ENCODE results near the gene PEX6.
"Not testable (repeated sequence)": the region's sequence is repeated elsewhere in the genome, so short reads cannot be mapped to it uniquely, and the experiment has no call there.

PEX6 gene

GRCh38 chr6:42978839-42979522 is at the start of gene PEX6:
TSS of gene PEX6 (minus strand) at chr6:42979181. CDS start at chr6:42979150, 31 bp downstream.
- peak; percentile 73 to 82 for DNase-seq (ENCODE audit: low read depth in 1 of 2, low spot score in 1 of 2)

- no peak for DNase-seq (ENCODE audit: low read depth in 1 of 2, low spot score in 1 of 2)
These were observed 47.4 kb upstream of the PEX6 start for GRCh38 chr6:43026365-43026764.

DNA sequence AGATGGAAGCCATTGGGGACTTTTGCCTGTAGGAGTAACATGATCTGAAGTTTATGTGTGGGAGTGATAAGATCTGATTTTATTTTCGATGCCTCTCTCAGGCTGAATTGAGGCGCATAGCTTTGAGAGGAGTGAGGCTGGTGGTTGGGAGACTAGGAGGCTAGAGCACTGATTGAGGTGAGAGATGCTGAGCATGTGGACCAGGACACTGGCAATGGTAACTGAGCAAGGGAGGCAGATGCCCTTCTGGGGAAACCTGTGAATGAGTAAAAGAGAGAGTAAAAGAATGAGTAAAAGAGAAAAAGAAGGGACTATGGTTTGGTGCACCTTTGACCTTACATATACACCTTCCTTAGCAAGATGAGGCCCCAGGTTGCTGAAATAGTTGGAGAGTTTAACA is 45.5 kb upstream of the PEX6 start:
- DNase-seq (ENCODE audit: low read depth in 1 of 2, low spot score in 1 of 2): no peak

DNA sequence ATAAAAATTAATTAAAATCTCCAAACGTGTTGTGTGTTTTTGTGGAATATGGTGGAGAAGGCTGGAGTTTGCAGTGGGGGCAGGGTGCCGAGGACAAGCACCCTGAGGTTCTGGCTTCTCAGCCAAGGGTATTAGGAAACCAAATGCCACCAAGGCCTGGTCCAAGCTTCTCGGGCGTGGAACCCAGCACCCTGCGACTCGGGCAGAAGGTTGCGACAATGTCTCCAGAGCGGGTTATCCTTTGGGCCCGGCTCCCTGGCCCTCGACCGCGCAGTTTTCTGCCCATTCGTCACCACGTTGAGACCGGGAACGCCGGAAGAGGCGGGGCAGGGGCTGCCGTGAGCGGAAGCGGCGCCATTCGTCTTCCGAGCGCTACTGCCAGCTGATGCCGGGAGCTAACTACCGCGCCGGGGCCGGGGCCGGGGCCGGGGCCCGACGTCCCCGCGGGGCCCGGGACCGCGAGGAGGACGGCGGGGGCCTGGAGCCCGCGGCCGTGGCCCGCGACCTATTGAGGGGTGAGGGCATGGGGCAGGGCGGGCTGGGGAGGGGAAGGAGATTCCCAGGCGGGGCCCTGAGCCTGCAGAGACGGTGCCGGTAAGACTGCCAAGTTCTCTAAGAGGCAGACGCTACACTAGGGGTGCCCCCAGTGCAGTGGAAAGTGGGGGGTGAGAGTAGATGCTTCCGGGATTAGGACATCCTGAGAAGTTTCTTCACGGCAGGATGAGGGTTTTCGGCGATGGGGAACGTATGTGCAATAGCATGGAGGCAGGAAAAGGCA is 42.5 kb upstream of the PEX6 start, which contains the start of gene RRP36:
TSS of gene RRP36 (plus strand) at position 354 of the 778 bp plus-strand sequence. CDS start at position 386, 32 bp downstream.
- peak; percentile 40 to 67 for DNase-seq (ENCODE audit: low read depth in 1 of 2, low spot score in 1 of 2)

- no peak for DNase-seq (ENCODE audit: low read depth in 1 of 2, low spot score in 1 of 2)
These were observed 41.9 kb upstream of the PEX6 start for GRCh38 chr6:43020847-43021246.

DNA sequence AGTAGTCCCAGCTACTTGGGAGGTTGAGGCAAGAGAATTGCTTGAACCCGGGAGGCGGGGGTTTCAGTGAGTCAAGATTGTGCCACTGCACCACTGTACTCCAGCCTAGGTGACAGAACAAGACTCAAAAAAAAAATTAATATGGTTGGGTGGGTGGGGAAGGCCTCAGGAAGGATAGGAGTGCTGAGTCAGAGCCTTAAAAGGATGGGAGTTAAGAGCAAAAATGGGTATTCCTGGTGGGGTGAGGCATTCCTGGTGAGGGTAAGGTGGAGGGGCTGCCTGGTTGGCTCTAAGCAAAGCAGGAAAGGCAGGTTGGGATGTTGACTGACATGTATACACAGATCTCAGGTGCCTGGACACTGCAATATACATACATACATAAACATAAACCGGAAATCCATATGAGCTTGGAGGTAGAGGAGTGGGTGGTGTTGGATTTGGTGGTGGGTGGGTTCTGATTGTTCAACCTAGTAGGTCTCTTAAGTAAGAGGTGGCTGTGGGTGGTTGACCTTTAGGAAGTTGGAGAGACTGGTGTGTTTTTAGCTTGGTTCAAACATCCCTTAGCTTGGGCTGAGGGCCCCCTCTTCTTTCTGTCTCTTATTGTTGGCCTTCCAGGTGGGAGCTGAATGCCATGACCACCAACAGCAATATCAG is 41.2 kb upstream of the PEX6 start:
- DNase-seq (ENCODE audit: low read depth in 1 of 2, low spot score in 1 of 2): no peak

GRCh38 chr6:43019152-43019551 is 40.2 kb upstream of the PEX6 start:
- no peak for DNase-seq (ENCODE audit: low read depth in 1 of 2, low spot score in 1 of 2)

GRCh38 chr6:43016943-43017334 is 38.0 kb upstream of the PEX6 start:
- DNase-seq (ENCODE audit: low read depth in 1 of 2, low spot score in 1 of 2): no peak

GRCh38 chr6:43016176-43016942 is 37.4 kb upstream of the PEX6 start:
- DNase-seq (ENCODE audit: low read depth in 1 of 2, low spot score in 1 of 2): no peak

GRCh38 chr6:43014434-43014909 is 35.5 kb upstream of the PEX6 start:
- DNase-seq (ENCODE audit: low read depth in 1 of 2, low spot score in 1 of 2): no peak

DNA sequence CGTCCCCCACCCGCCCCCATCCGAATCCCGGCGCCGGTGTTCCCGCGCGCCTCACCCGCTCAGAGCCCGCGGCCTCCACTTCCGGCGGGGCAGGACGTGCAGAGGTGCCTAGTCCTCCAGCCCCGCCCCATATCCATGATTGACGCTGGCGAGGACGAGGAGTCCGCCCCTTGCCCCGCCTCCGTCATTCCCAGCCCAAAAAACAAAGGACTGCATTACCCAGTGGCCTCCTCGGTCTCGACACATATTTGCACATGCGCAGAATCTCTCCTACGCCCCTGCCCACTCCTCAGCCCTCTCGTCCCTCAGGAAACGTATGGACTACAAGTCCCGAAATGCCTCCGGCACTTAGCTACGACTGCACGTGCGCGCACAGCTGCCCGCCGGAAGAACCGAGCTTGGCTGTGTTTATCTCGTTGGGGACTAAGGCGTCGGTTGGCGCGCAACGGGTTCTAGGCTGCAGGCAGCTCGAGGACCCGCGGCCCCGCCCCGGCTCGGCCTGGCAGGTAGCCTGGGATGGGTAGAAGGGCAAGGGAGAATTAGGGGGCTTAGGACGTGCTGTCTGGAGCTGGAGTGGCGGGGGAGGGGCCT is 35.0 kb upstream of the PEX6 start, which contains the start of the genes KLHDC3 and MEA1:
TSS of gene KLHDC3 (plus strand) at position 407 of the 591 bp plus-strand sequence. CDS start 2,944 bp downstream, outside the sequence.
TSS of gene MEA1 (minus strand) at position 104 of the 591 bp plus-strand sequence. CDS start 133 bp downstream, outside the sequence.
- peak; percentile 96 to 97 for DNase-seq (ENCODE audit: low read depth in 1 of 2, low spot score in 1 of 2)

- DNase-seq (ENCODE audit: low read depth in 1 of 2, low spot score in 1 of 2): no peak
These were observed 34.3 kb upstream of the PEX6 start for GRCh38 chr6:43013097-43013842.

- no peak for DNase-seq (ENCODE audit: low read depth in 1 of 2, low spot score in 1 of 2)
These were observed 33.4 kb upstream of the PEX6 start for GRCh38 chr6:43012364-43012763.

- no peak for DNase-seq (ENCODE audit: low read depth in 1 of 2, low spot score in 1 of 2)
These were observed 32.2 kb upstream of the PEX6 start for GRCh38 chr6:43011207-43011606.

GRCh38 chr6:43009124-43009523 is 30.1 kb upstream of the PEX6 start:
- no peak for DNase-seq (ENCODE audit: low read depth in 1 of 2, low spot score in 1 of 2)

- DNase-seq (ENCODE audit: low read depth in 1 of 2, low spot score in 1 of 2): no peak
These were observed 28.1 kb upstream of the PEX6 start for GRCh38 chr6:43007126-43007525.

DNA sequence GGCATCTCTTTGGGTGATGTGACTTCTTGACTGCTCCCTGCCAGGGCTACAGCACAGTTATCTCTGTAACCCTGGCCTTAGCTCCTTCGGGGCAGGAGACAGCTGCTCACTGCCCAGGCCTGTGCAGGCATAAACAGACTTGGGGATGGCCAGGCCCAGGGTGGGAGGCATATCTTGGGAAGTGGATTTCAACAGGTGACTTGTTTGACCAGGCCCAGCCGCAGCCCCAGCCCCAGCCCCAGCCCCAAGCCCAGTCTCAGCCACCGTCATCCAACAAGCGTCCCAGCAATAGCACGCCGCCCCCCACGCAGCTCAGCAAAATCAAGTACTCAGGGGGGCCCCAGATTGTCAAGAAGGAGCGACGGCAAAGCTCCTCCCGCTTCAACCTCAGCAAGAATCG is 27.3 kb upstream of the PEX6 start:
- no peak for DNase-seq (ENCODE audit: low read depth in 1 of 2, low spot score in 1 of 2)

- no peak for DNase-seq (ENCODE audit: low read depth in 1 of 2, low spot score in 1 of 2)
These were observed 26.9 kb upstream of the PEX6 start for GRCh38 chr6:43005844-43006243.

GRCh38 chr6:43001843-43002242 is 22.9 kb upstream of the PEX6 start:
- DNase-seq (ENCODE audit: low read depth in 1 of 2, low spot score in 1 of 2): no peak

GRCh38 chr6:42998205-42998604 is 19.2 kb upstream of the PEX6 start:
- not testable (repeated sequence) for DNase-seq (ENCODE audit: low read depth in 1 of 2, low spot score in 1 of 2)

All from stimulated activated CD4-positive, alpha-beta T cell treated with anti-CD3 and anti-CD28 coated beads, Interleukin-15, amount 100 ng/mL, for 1 hour (primary cell).